ENCODE results near the gene OIP5. TPM values are rescaled to one million over a fixed set of nuclear protein-coding genes. Genes with fewer than 3 reads are reported as not detected.

The OIP5 gene
- total and polyA plus RNA-seq, 9 of the 15 experiments (the other 6 are each of a cell fraction or from before 2014, with no cell fraction given) = 8.3 to 54.8 (median 35.3) TPM

DNA sequence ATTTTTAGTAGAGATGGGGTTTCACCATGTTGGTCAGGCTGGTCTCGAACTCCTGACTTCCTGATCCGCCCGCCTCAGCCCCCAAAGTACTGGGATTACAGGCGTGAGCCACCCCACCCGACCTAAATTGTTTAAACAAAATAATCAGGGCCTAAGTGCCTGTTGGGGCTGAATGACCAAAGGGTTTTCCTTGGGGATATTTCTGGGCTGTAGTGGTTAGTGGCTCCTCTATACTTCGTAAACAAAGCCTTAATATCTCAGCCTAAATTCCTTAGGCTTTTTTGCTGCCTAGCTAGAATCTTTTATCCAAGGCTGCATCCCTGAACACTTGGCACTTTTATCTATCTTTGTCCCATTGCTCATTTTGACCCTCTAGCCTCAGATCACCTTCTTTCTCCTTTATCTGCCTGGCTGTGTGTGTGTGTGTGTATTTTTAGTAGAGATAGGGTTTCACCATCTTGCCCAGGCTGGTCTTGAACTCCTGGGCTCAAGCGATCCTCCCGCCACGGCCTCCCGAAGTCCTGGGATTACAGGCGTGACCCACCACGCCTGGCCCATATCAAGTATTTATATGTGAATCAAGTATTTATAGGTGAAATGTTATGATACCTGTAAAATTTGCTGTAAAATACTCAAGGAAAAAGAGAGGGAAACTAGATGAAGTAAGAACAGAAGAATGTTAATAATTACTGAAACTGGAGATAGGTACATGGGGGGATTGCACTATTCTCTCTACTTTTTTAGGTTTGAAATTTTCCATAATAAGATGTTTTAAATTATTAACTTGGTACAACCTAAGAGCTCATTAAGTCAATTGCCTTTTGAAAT, 2.1 kb upstream of the OIP5 start (continued):
- TF ChIP-seq ZFPM2 (CRISPR knock-in tag; IDR thresholded peaks at IDR 0.05) (no peak), CBFA2T3 (IDR thresholded peaks at IDR 0.05) (peak; percentile 96)

- Histone ChIP-seq H3K27me3 (ENCODE audit: control insufficient read depth in 2 of 2, insufficient read depth in 2 of 2, low read length in 2 of 2) (no peaks in the 10 kb centered on the region), H3K4me3 (peak overlapping the region; percentile 83), H3K4me2 (ENCODE audit: insufficient read depth, low read length) (peak overlapping the region; percentile 90), H3K9ac (ENCODE audit: insufficient read depth in 1 of 2, low read depth in 2 of 2, low read length in 2 of 2) (peak overlapping the region; percentile 90 to 94), H4K20me1 (replicated peaks; ENCODE audit: control insufficient read depth, insufficient read depth, low read length) (peaks cover 4% of the 10 kb centered on the region; the same call in 1 of the 2 replicates), H3K9me1 (ENCODE audit: control insufficient read depth, insufficient read depth, low read length) (no peaks in the 10 kb centered on the region), H2AFZ (ENCODE audit: low read depth, low read length) (peak overlapping the region; percentile 84), H3K79me2 (ENCODE audit: control insufficient read depth, insufficient read depth, low read length) (peaks cover 72% of the 10 kb centered on the region), H3K4me1 (replicated peaks in 1 of 2; ENCODE audit: control insufficient read depth in 2 of 2, insufficient read depth in 2 of 2, low read length in 2 of 2) (peaks cover 4 to 9% of the 10 kb centered on the region in 2 experiments; a peak in 2 of 5 replicates), H3K36me3 (ENCODE audit: control insufficient read depth, insufficient read depth, low read length) (peaks cover 26% of the 10 kb centered on the region), H3K9me3 (replicated peaks; ENCODE audit: control insufficient read depth, insufficient read depth, low read depth, low read length) (no peaks in the 10 kb centered on the region), H3K27ac (ENCODE audit: extremely low read depth, low read depth, low read length) (peak overlapping the region; percentile 94)
- ATAC-seq (peak; percentile 56), DNase-seq (ENCODE audit: extremely low read depth in 1 of 4, low spot score in 3 of 4) (no peak), FAIRE-seq (no peak)
- ChIA-PET POLR2A (interaction anchor here (0.5 to 2.6 kb wide), 32 partner anchors 8 to 486 kb away, joined by 3 to 29 read pairs (median 4); partner anchors contain the start of gene CHAC1), CTCF (ENCODE audit: low intra/inter-chr PET ratio) (no interaction called here)
- TSS peak; percentile 86 for BruUV-seq (replicated peaks)
- in situ Hi-C loops (cut with MboI) (no loop called here), intact Hi-C loops (cut with micrococcal nuclease) (loop anchor here (2.0 to 5.0 kb wide), 2 partner anchors 51 to 102 kb away; partner anchors contain the start of genes CHP1 and EXD1)
- WGBS (ENCODE audit: insufficient coverage, low coverage, missing lambda C conversion rate) = 2% methylated on average over 26 of the region's 26 CpGs
- TF ChIP-seq POLR2B (IDR thresholded peaks at IDR 0.05; ENCODE audit: low read depth, partially characterized antibody) (peak; percentile 9), ETS1 (conservative IDR thresholded peaks at IDR 0.05; ENCODE audit: control insufficient read depth, low read depth, low read length) (peak; percentile 67; the same call in 1 of the 2 replicates), MCM3 (IDR thresholded peaks at IDR 0.05) (no peak), SOX6 (IDR thresholded peaks at IDR 0.05) (0 out of 2 replicates have a peak, but pooled peaks have one; percentile 29), CBFA2T2 (conservative IDR thresholded peaks at IDR 0.05) (no peak), TEAD4 (IDR thresholded peaks at IDR 0.05; ENCODE audit: low read length) (no peak), TEAD4 (CRISPR knock-in tag; IDR thresholded peaks at IDR 0.05; ENCODE audit: borderline replicate concordance) (no peak), SMARCC2 (IDR thresholded peaks at IDR 0.05; ENCODE audit: low read depth) (no peak), MTA3 (IDR thresholded peaks at IDR 0.05; ENCODE audit: borderline replicate concordance) (no peak), JUN (IDR thresholded peaks at IDR 0.05; ENCODE audit: borderline replicate concordance, low read depth, low read length) (no peak), JUN (CRISPR knock-in tag; IDR thresholded peaks at IDR 0.05; ENCODE audit: borderline replicate concordance) (no peak; the same call in 1 of the 2 replicates), ZNF121 (CRISPR knock-in tag; conservative IDR thresholded peaks at IDR 0.05) (no peak), SRF (CRISPR knock-in tag; IDR thresholded peaks at IDR 0.05) (no peak), RUNX1 (IDR thresholded peaks at IDR 0.05; ENCODE audit: low read depth) (no peak), HDAC1 (IDR thresholded peaks at IDR 0.05) (peak in 1 of 2 experiments; percentile 13; a peak in 1 of 4 replicates), NCOA4 (IDR thresholded peaks at IDR 0.05; ENCODE audit: partially characterized antibody) (no peak), POLR2H (tag; IDR thresholded peaks at IDR 0.05; ENCODE audit: low read depth) (peak; percentile 7), ZBTB7A (IDR thresholded peaks at IDR 0.05; ENCODE audit: borderline replicate concordance, control insufficient read depth, low read depth, low read length) (0 out of 2 replicates have a peak, but pooled peaks have one; percentile 50)
These were observed 703 bp upstream of the OIP5 start for GRCh38 chr15:41333026-41333562.

All from K562 (cell line).